ENCODE data around the gene CELF2. TPM values are rescaled to one million over a fixed set of nuclear protein-coding genes. Genes with fewer than 3 reads are reported as not detected.

The CELF2 gene
- polyA plus RNA-seq, 2 donors, result 2.2 to 4.0 TPM

- Histone ChIP-seq H3K27ac (ENCODE audit: low read depth in 2 of 2, low read length in 1 of 2) (no peak overlapping the region), H3K4me1 (ENCODE audit: control insufficient read depth in 2 of 2, insufficient read depth in 2 of 2, low read length in 1 of 2) (peaks cover 6 to 17% of the 10 kb centered on the region in 2 donors), H3K4me3 (ENCODE audit: low read depth in 1 of 2, low read length in 2 of 2) (no peak overlapping the region), H3K9me3 (ENCODE audit: control insufficient read depth in 2 of 2, insufficient read depth in 1 of 2, low read depth in 1 of 2, low read length in 1 of 2) (no peaks in the 10 kb centered on the region), H3K27me3 (ENCODE audit: control insufficient read depth in 1 of 2, insufficient read depth in 2 of 2, low read length in 2 of 2) (no peaks in the 10 kb centered on the region), H3K36me3 (ENCODE audit: control insufficient read depth in 2 of 2, insufficient read depth in 2 of 2, low read length in 1 of 2) (no peaks in the 10 kb centered on the region)
- WGBS, 2 donors, result 81 to 82% methylated on average over 12 of the region's 12 CpGs
These were observed 207.2 kb downstream of the CELF2 start for GRCh38 chr10:11224792-11225416.

- Histone ChIP-seq H3K4me3 (ENCODE audit: low read depth in 1 of 2, low read length in 2 of 2) (no peak overlapping the region), H3K27me3 (ENCODE audit: control insufficient read depth in 1 of 2, insufficient read depth in 2 of 2, low read length in 2 of 2) (no peaks in the 10 kb centered on the region), H3K4me1 (ENCODE audit: control insufficient read depth in 2 of 2, insufficient read depth in 2 of 2, low read length in 1 of 2) (peaks cover 6 to 17% of the 10 kb centered on the region in 2 donors), H3K36me3 (ENCODE audit: control insufficient read depth in 2 of 2, insufficient read depth in 2 of 2, low read length in 1 of 2) (no peaks in the 10 kb centered on the region), H3K27ac (ENCODE audit: low read depth in 2 of 2, low read length in 1 of 2) (no peak overlapping the region), H3K9me3 (ENCODE audit: control insufficient read depth in 2 of 2, insufficient read depth in 1 of 2, low read depth in 1 of 2, low read length in 1 of 2) (no peaks in the 10 kb centered on the region)
- 59 to 65% methylated on average over 5 of the region's 5 CpGs for WGBS, 2 donors
These were observed 208.3 kb downstream of the CELF2 start for GRCh38 chr10:11225935-11226334.

GRCh38 chr10:11227103-11227502, 209.4 kb downstream of the CELF2 start:
- Histone ChIP-seq H3K4me1 (ENCODE audit: control insufficient read depth in 2 of 2, insufficient read depth in 2 of 2, low read length in 1 of 2) (peaks cover 6 to 17% of the 10 kb centered on the region in 2 donors), H3K4me3 (ENCODE audit: low read depth in 1 of 2, low read length in 2 of 2) (no peak overlapping the region), H3K9me3 (ENCODE audit: control insufficient read depth in 2 of 2, insufficient read depth in 1 of 2, low read depth in 1 of 2, low read length in 1 of 2) (no peaks in the 10 kb centered on the region), H3K27me3 (ENCODE audit: control insufficient read depth in 1 of 2, insufficient read depth in 2 of 2, low read length in 2 of 2) (no peaks in the 10 kb centered on the region), H3K36me3 (ENCODE audit: control insufficient read depth in 2 of 2, insufficient read depth in 2 of 2, low read length in 1 of 2) (no peaks in the 10 kb centered on the region), H3K27ac (ENCODE audit: low read depth in 2 of 2, low read length in 1 of 2) (peak overlapping the region in 1 of 2 donors; percentile 15)
- WGBS, 2 donors, result 77 to 80% methylated on average over 7 of the region's 7 CpGs

GRCh38 chr10:11229893-11230292, 212.2 kb downstream of the CELF2 start:
- no peaks in the 10 kb centered on the region for H3K27me3 ChIP-seq (ENCODE audit: control insufficient read depth in 1 of 2, insufficient read depth in 2 of 2, low read length in 2 of 2)
- peaks cover 6 to 17% of the 10 kb centered on the region in 2 donors for H3K4me1 ChIP-seq (ENCODE audit: control insufficient read depth in 2 of 2, insufficient read depth in 2 of 2, low read length in 1 of 2)
- no peak overlapping the region for H3K4me3 ChIP-seq (ENCODE audit: low read depth in 1 of 2, low read length in 2 of 2)
- no peaks in the 10 kb centered on the region for H3K36me3 ChIP-seq (ENCODE audit: control insufficient read depth in 2 of 2, insufficient read depth in 2 of 2, low read length in 1 of 2)
- no peaks in the 10 kb centered on the region for H3K9me3 ChIP-seq (ENCODE audit: control insufficient read depth in 2 of 2, insufficient read depth in 1 of 2, low read depth in 1 of 2, low read length in 1 of 2)
- WGBS, 2 donors, result 89 to 91% methylated on average over 5 of the region's 5 CpGs
- no peak overlapping the region for H3K27ac ChIP-seq (ENCODE audit: low read depth in 2 of 2, low read length in 1 of 2)

GRCh38 chr10:11230498-11231167, 213.0 kb downstream of the CELF2 start:
- Histone ChIP-seq H3K4me3 (ENCODE audit: low read depth in 1 of 2, low read length in 2 of 2) (no peak overlapping the region), H3K9me3 (ENCODE audit: control insufficient read depth in 2 of 2, insufficient read depth in 1 of 2, low read depth in 1 of 2, low read length in 1 of 2) (no peaks in the 10 kb centered on the region), H3K27ac (ENCODE audit: low read depth in 2 of 2, low read length in 1 of 2) (no peak overlapping the region), H3K27me3 (ENCODE audit: control insufficient read depth in 1 of 2, insufficient read depth in 2 of 2, low read length in 2 of 2) (no peaks in the 10 kb centered on the region), H3K36me3 (ENCODE audit: control insufficient read depth in 2 of 2, insufficient read depth in 2 of 2, low read length in 1 of 2) (no peaks in the 10 kb centered on the region), H3K4me1 (ENCODE audit: control insufficient read depth in 2 of 2, insufficient read depth in 2 of 2, low read length in 1 of 2) (peaks cover 6 to 17% of the 10 kb centered on the region in 2 donors)
- 69 to 80% methylated on average over 5 of the region's 5 CpGs for WGBS, 2 donors

GRCh38 chr10:11231285-11231684, 213.6 kb downstream of the CELF2 start:
- no peaks in the 10 kb centered on the region for H3K9me3 ChIP-seq (ENCODE audit: control insufficient read depth in 2 of 2, insufficient read depth in 1 of 2, low read depth in 1 of 2, low read length in 1 of 2)
- H3K4me1 ChIP-seq (ENCODE audit: control insufficient read depth in 2 of 2, insufficient read depth in 2 of 2, low read length in 1 of 2), result peaks cover 6 to 11% of the 10 kb centered on the region in 2 donors
- no peaks in the 10 kb centered on the region for H3K27me3 ChIP-seq (ENCODE audit: control insufficient read depth in 1 of 2, insufficient read depth in 2 of 2, low read length in 2 of 2)
- no peak overlapping the region for H3K4me3 ChIP-seq (ENCODE audit: low read depth in 1 of 2, low read length in 2 of 2)
- H3K36me3 ChIP-seq (ENCODE audit: control insufficient read depth in 2 of 2, insufficient read depth in 2 of 2, low read length in 1 of 2), result no peaks in the 10 kb centered on the region
- WGBS, 2 donors, result 79 to 85% methylated on average over 3 of the region's 3 CpGs
- H3K27ac ChIP-seq (ENCODE audit: low read depth in 2 of 2, low read length in 1 of 2), result no peak overlapping the region

- Histone ChIP-seq H3K4me3 (ENCODE audit: low read depth in 1 of 2, low read length in 2 of 2) (no peak overlapping the region), H3K27ac (ENCODE audit: low read depth in 2 of 2, low read length in 1 of 2) (no peak overlapping the region), H3K27me3 (ENCODE audit: control insufficient read depth in 1 of 2, insufficient read depth in 2 of 2, low read length in 2 of 2) (no peaks in the 10 kb centered on the region), H3K4me1 (ENCODE audit: control insufficient read depth in 2 of 2, insufficient read depth in 2 of 2, low read length in 1 of 2) (peaks cover 2% of the 10 kb centered on the region in 2 donors), H3K9me3 (ENCODE audit: control insufficient read depth in 2 of 2, insufficient read depth in 1 of 2, low read depth in 1 of 2, low read length in 1 of 2) (peaks cover 0 to under 1% of the 10 kb centered on the region in 2 donors), H3K36me3 (ENCODE audit: control insufficient read depth in 2 of 2, insufficient read depth in 2 of 2, low read length in 1 of 2) (no peaks in the 10 kb centered on the region)
- WGBS, 2 donors, result 76 to 82% methylated on average over 8 of the region's 8 CpGs
These were observed 214.7 kb downstream of the CELF2 start for GRCh38 chr10:11232222-11232961.

- H3K27me3 ChIP-seq (ENCODE audit: control insufficient read depth in 1 of 2, insufficient read depth in 2 of 2, low read length in 2 of 2), result no peaks in the 10 kb centered on the region
- peaks cover 0 to 4% of the 10 kb centered on the region in 2 donors for H3K4me1 ChIP-seq (ENCODE audit: control insufficient read depth in 2 of 2, insufficient read depth in 2 of 2, low read length in 1 of 2)
- H3K9me3 ChIP-seq (ENCODE audit: control insufficient read depth in 2 of 2, insufficient read depth in 1 of 2, low read depth in 1 of 2, low read length in 1 of 2), result peaks cover 0 to 2% of the 10 kb centered on the region in 2 donors
- 81 to 84% methylated on average over 6 of the region's 6 CpGs for WGBS, 2 donors
- no peak overlapping the region for H3K4me3 ChIP-seq (ENCODE audit: low read depth in 1 of 2, low read length in 2 of 2)
- H3K27ac ChIP-seq (ENCODE audit: low read depth in 2 of 2, low read length in 1 of 2), result no peak overlapping the region
- no peaks in the 10 kb centered on the region for H3K36me3 ChIP-seq (ENCODE audit: control insufficient read depth in 2 of 2, insufficient read depth in 2 of 2, low read length in 1 of 2)
These were observed 217.3 kb downstream of the CELF2 start for GRCh38 chr10:11234857-11235531.

GRCh38 chr10:11235771-11236170, 218.1 kb downstream of the CELF2 start:
- WGBS, 2 donors, result 59 to 65% methylated on average over 4 of the region's 4 CpGs
- no peak overlapping the region for H3K27ac ChIP-seq (ENCODE audit: low read depth in 2 of 2, low read length in 1 of 2)
- H3K36me3 ChIP-seq (ENCODE audit: control insufficient read depth in 2 of 2, insufficient read depth in 2 of 2, low read length in 1 of 2), result no peaks in the 10 kb centered on the region
- no peaks in the 10 kb centered on the region for H3K27me3 ChIP-seq (ENCODE audit: control insufficient read depth in 1 of 2, insufficient read depth in 2 of 2, low read length in 2 of 2)
- H3K4me1 ChIP-seq (ENCODE audit: control insufficient read depth in 2 of 2, insufficient read depth in 2 of 2, low read length in 1 of 2), result peaks cover 0 to 4% of the 10 kb centered on the region in 2 donors
- H3K9me3 ChIP-seq (ENCODE audit: control insufficient read depth in 2 of 2, insufficient read depth in 1 of 2, low read depth in 1 of 2, low read length in 1 of 2), result peaks cover 0 to 2% of the 10 kb centered on the region in 2 donors
- no peak overlapping the region for H3K4me3 ChIP-seq (ENCODE audit: low read depth in 1 of 2, low read length in 2 of 2)
